Urinary bladder (tissue), 4 donors: Measurements from ENCODE around the gene C9orf152. TPM values are rescaled to one million over a fixed set of nuclear protein-coding genes. Genes with fewer than 3 reads are reported as not detected.
"Not testable (repeated sequence)": the region's sequence is repeated elsewhere in the genome, so short reads cannot be mapped to it uniquely, and the experiment has no call there.

ENCODE experiments used
- DNase-seq: peaks from one replicate; pipeline ENCODE4 v3.0.0-alpha.2; 2015; ENCODE audit errors: extremely low spot score
- H3K27ac ChIP-seq: one replicate; pipeline ENCODE4 v1.5.1; 2013; ENCODE audit warnings: low read depth, mild to moderate bottlenecking, moderate library complexity
- H3K36me3 ChIP-seq: one replicate; pipeline ENCODE4 v1.6.1; 2013; ENCODE audit warnings: mild to moderate bottlenecking, moderate library complexity; ENCODE audit not compliant: insufficient read depth
- H3K4me1 ChIP-seq: one replicate; pipeline ENCODE4 v1.6.1; 2013; ENCODE audit warnings: mild to moderate bottlenecking, moderate library complexity; ENCODE audit not compliant: insufficient read depth
- H3K4me3 ChIP-seq: one replicate; pipeline ENCODE4 v1.5.1; 2013; ENCODE audit warnings: low read depth, low read length
- WGBS: extraction: QIAGEN DNeasy Blood & Tissue Kit; methylation state at CpG from one replicate; pipeline ENCODE4 v1.1.7; 2013; 5-methylcytosine and 5-hydroxymethylcytosine counted together
- polyA plus RNA-seq: library from polyadenylated mRNA; stranded (reverse); fragments of 200-250 nt; gene quantifications from one replicate; pipeline ENCODE4 v1.2.3, GENCODE V29; 2013
- total RNA-seq: library from RNA; depleted of rRNA; stranded (reverse); fragments of >200 nt; gene quantifications from one replicate; pipeline ENCODE4 v1.2.3, GENCODE V29; 2014
- donor health status: healthy with polysubstance abuse.
- donor health status: healthy.

C9orf152 gene
- total and polyA plus RNA-seq, 2 donors, result 0.16 to 0.32 TPM

GRCh38 chr9:110199643-110200042 lies 8.3 kb downstream of the C9orf152 start:
- 84% methylated on average over 2 of the region's 2 CpGs for WGBS
- H3K4me1 ChIP-seq, result no peaks in the 10 kb centered on the region
- H3K36me3 ChIP-seq, result no peaks in the 10 kb centered on the region
- no peak for DNase-seq
- H3K4me3 ChIP-seq, result no peak overlapping the region
- no peak overlapping the region for H3K27ac ChIP-seq

GRCh38 chr9:110198357-110198756 lies 9.6 kb downstream of the C9orf152 start:
- Histone ChIP-seq H3K4me1 (no peaks in the 10 kb centered on the region), H3K4me3 (no peak overlapping the region), H3K36me3 (no peaks in the 10 kb centered on the region), H3K27ac (no peak overlapping the region)
- DNase-seq, result no peak
- 93% methylated on average over 12 of the region's 12 CpGs for WGBS

- WGBS, result 76% methylated on average over 11 of the region's 11 CpGs
- no peaks in the 10 kb centered on the region for H3K36me3 ChIP-seq
- H3K4me1 ChIP-seq, result no peaks in the 10 kb centered on the region
- H3K4me3 ChIP-seq, result no peak overlapping the region
- H3K27ac ChIP-seq, result no peak overlapping the region
- no peak for DNase-seq
Measured at GRCh38 chr9:110197330-110198187, 10.4 kb downstream of the C9orf152 start.

- 87% methylated on average over 16 of the region's 16 CpGs for WGBS
- not testable (repeated sequence) for H3K4me3 ChIP-seq, H3K27ac ChIP-seq, H3K36me3 ChIP-seq, H3K4me1 ChIP-seq, DNase-seq
Measured at GRCh38 chr9:110196084-110196499, 11.9 kb downstream of the C9orf152 start.

- Histone ChIP-seq H3K36me3 (no peaks in the 10 kb centered on the region), H3K4me1 (peaks cover 2% of the 10 kb centered on the region), H3K27ac (peak overlapping the region; percentile 41), H3K4me3 (no peak overlapping the region)
- peak; percentile 61 for DNase-seq
- 48% methylated on average over 5 of the region's 5 CpGs for WGBS
Measured at GRCh38 chr9:110192531-110193261, 15.3 kb downstream of the C9orf152 start.

GRCh38 chr9:110191615-110192014 lies 16.3 kb downstream of the C9orf152 start:
- peaks cover 2% of the 10 kb centered on the region for H3K4me1 ChIP-seq
- H3K36me3 ChIP-seq, result no peaks in the 10 kb centered on the region
- no peak for DNase-seq
- 93% methylated on average over 2 of the region's 2 CpGs for WGBS
- H3K4me3 ChIP-seq, result no peak overlapping the region
- H3K27ac ChIP-seq, result no peak overlapping the region

- H3K36me3 ChIP-seq, result no peaks in the 10 kb centered on the region
- H3K4me1 ChIP-seq, result peaks cover 2% of the 10 kb centered on the region
- no peak overlapping the region for H3K27ac ChIP-seq
- WGBS, result 91% methylated on average over 6 of the region's 6 CpGs
- no peak for DNase-seq
- H3K4me3 ChIP-seq, result no peak overlapping the region
Measured at GRCh38 chr9:110189559-110190320, 18.2 kb downstream of the C9orf152 start.

- 29% methylated on average over 4 of the region's 4 CpGs for WGBS
Measured at GRCh38 chr9:110188991-110189390, 19.0 kb downstream of the C9orf152 start.

GRCh38 chr9:110188101-110188500 lies 19.9 kb downstream of the C9orf152 start:
- Histone ChIP-seq H3K36me3 (no peaks in the 10 kb centered on the region), H3K4me1 (peaks cover 2% of the 10 kb centered on the region), H3K4me3 (no peak overlapping the region), H3K27ac (no peak overlapping the region)
- WGBS, result 71% methylated on average over 4 of the region's 4 CpGs
- DNase-seq, result no peak

More at GRCh38 chr9:110188991-110189390, 19.0 kb downstream of the C9orf152 start:
- Histone ChIP-seq H3K4me3 (no peak overlapping the region), H3K36me3 (no peaks in the 10 kb centered on the region), H3K27ac (no peak overlapping the region), H3K4me1 (peaks cover 2% of the 10 kb centered on the region)
- peak; percentile 50 for DNase-seq

GRCh38 chr9:110187126-110187525 lies 20.8 kb downstream of the C9orf152 start:
- Histone ChIP-seq H3K36me3 (no peaks in the 10 kb centered on the region), H3K27ac (no peak overlapping the region), H3K4me1 (peaks cover 3% of the 10 kb centered on the region), H3K4me3 (no peak overlapping the region)
- DNase-seq, result no peak
- WGBS, result 54% methylated on average over 2 of the region's 2 CpGs

- no peak for DNase-seq
- peaks cover 3% of the 10 kb centered on the region for H3K4me1 ChIP-seq
- no peaks in the 10 kb centered on the region for H3K36me3 ChIP-seq
- 96% methylated on average over 2 of the region's 2 CpGs for WGBS
- no peak overlapping the region for H3K27ac ChIP-seq
- H3K4me3 ChIP-seq, result no peak overlapping the region
Measured at GRCh38 chr9:110186254-110186653, 21.7 kb downstream of the C9orf152 start.

- 95% methylated on average over 2 of the region's 2 CpGs for WGBS
- Histone ChIP-seq H3K4me1 (peaks cover 3% of the 10 kb centered on the region), H3K36me3 (no peaks in the 10 kb centered on the region), H3K27ac (no peak overlapping the region), H3K4me3 (no peak overlapping the region)
- DNase-seq, result no peak
Measured at GRCh38 chr9:110185806-110186205, 22.2 kb downstream of the C9orf152 start.
